Measurements from ENCODE around the gene C2CD2L. TPM values are rescaled to one million over a fixed set of nuclear protein-coding genes. Genes with fewer than 3 reads are reported as not detected.
"Not testable (repeated sequence)": the region's sequence is repeated elsewhere in the genome, so short reads cannot be mapped to it uniquely, and the experiment has no call there.

The C2CD2L gene
- total RNA-seq, 1 donor from 2014 or later = 9.2 TPM

- ATAC-seq = no peak
- DNase-seq (ENCODE audit: low spot score) = no peak
These were observed 14.0 kb upstream of the C2CD2L start for GRCh38 chr11:119092880-119093842.

- ATAC-seq (peak; percentile 20), DNase-seq (ENCODE audit: low spot score) (peak; percentile 56)
These were observed 13.0 kb upstream of the C2CD2L start for GRCh38 chr11:119093942-119094815.

GRCh38 chr11:119094816-119095065, 12.4 kb upstream of the C2CD2L start:
- peak; percentile 86 for DNase-seq (ENCODE audit: low spot score)
- peak; percentile 84 for ATAC-seq

GRCh38 chr11:119095066-119095880, 11.9 kb upstream of the C2CD2L start:
- peak; percentile 99 for DNase-seq (ENCODE audit: low spot score)
- peak; percentile 89 for ATAC-seq

- no peak for ATAC-seq
- no peak for DNase-seq (ENCODE audit: low spot score)
These were observed 7.4 kb upstream of the C2CD2L start for GRCh38 chr11:119099711-119100110.

- peak; percentile 12 for ATAC-seq
- DNase-seq (ENCODE audit: low spot score) = no peak
These were observed 6.7 kb upstream of the C2CD2L start for GRCh38 chr11:119100246-119100970.

- DNase-seq (ENCODE audit: low spot score) = peak; percentile 56
- peak; percentile 35 for ATAC-seq
These were observed 6.0 kb upstream of the C2CD2L start for GRCh38 chr11:119100994-119101758.

- ATAC-seq (peak; percentile 89), DNase-seq (ENCODE audit: low spot score) (peak; percentile 90)
These were observed 5.3 kb upstream of the C2CD2L start, which contains the start of gene DPAGT1 for GRCh38 chr11:119101759-119102423. Gene DPAGT1, minus strand, starts transcription at chr11:119101853. Its CDS starts 198 bp downstream, at chr11:119101655.

- ATAC-seq; DNase-seq (ENCODE audit: low spot score): not testable (repeated sequence)
These were observed 3.9 kb upstream of the C2CD2L start for GRCh38 chr11:119103161-119103664.

- no peak for ATAC-seq
These were observed 3.4 kb upstream of the C2CD2L start for GRCh38 chr11:119103793-119104192.

GRCh38 chr11:119107538-119108145, 498 bp downstream of the C2CD2L start:
- ATAC-seq (peak; percentile 32), DNase-seq (ENCODE audit: low spot score) (no peak)

More at GRCh38 chr11:119103793-119104192, 3.4 kb upstream of the C2CD2L start:
- no peak for DNase-seq (ENCODE audit: low spot score)

GRCh38 chr11:119108146-119108856, 1.2 kb downstream of the C2CD2L start:
- peak; percentile 44 for ATAC-seq
- no peak for DNase-seq (ENCODE audit: low spot score)

- ATAC-seq = peak; percentile 58
- peak; percentile 83 for DNase-seq (ENCODE audit: low spot score)
These were observed 1.7 kb downstream of the C2CD2L start for GRCh38 chr11:119108857-119109221.

GRCh38 chr11:119109843-119110242, 2.7 kb downstream of the C2CD2L start:
- no peak for DNase-seq (ENCODE audit: low spot score)
- no peak for ATAC-seq

- DNase-seq (ENCODE audit: low spot score) = no peak
- no peak for ATAC-seq
These were observed 3.3 kb downstream of the C2CD2L start for GRCh38 chr11:119110439-119110838.

GRCh38 chr11:119111361-119111925, 4.3 kb downstream of the C2CD2L start:
- no peak for ATAC-seq
- no peak for DNase-seq (ENCODE audit: low spot score)

All from left lobe of liver (tissue), 2 donors.